ENCODE data around the gene TMEM92.

TMEM92 gene

DNA sequence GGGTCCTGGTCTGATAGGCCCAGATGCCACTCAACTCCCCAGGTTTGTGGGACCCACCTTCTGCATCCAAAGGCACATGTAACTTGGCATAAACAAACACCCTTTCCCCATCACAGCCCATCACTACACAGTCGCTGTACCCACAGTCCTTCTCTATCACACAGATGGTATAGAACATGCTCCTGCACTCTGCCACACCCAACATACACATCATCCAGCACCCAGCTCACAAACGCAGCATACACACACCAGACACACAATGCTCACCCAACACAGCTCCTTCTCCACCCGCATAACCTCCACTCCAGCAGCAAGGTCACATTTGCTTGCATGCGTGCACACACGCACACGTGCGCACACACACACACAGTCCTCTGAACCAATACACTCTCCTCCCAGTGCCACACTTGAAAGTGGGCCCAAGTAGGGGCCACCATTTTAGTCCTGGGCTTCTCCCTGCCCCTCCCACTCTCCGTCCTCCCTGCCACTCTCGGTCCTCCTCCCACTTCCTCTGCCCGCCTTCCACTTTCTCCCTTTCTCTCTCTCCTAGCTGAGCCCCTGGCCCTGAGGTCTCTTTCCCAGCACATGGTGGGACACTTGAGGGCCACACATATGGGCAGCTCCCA, 8.5 kb upstream of the TMEM92 start:
- DNase-seq (ENCODE audit: extremely low spot score): no peak
- TF ChIP-seq, protein P1, sequence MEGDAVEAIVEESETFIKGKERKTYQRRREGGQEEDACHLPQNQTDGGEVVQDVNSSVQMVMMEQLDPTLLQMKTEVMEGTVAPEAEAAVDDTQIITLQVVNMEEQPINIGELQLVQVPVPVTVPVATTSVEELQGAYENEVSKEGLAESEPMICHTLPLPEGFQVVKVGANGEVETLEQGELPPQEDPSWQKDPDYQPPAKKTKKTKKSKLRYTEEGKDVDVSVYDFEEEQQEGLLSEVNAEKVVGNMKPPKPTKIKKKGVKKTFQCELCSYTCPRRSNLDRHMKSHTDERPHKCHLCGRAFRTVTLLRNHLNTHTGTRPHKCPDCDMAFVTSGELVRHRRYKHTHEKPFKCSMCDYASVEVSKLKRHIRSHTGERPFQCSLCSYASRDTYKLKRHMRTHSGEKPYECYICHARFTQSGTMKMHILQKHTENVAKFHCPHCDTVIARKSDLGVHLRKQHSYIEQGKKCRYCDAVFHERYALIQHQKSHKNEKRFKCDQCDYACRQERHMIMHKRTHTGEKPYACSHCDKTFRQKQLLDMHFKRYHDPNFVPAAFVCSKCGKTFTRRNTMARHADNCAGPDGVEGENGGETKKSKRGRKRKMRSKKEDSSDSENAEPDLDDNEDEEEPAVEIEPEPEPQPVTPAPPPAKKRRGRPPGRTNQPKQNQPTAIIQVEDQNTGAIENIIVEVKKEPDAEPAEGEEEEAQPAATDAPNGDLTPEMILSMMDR (IDR thresholded peaks at IDR 0.05; ENCODE audit: control extremely low read depth, extremely low read depth, low read depth, missing control alignments): no peak
- ChIA-PET CTCF (interaction anchor here (1.3 to 6.8 kb wide), 4 partner anchors 9 to 96 kb away, joined by 4 to 91 read pairs (median 5); partner anchors contain the start of genes COL1A1 and TMEM92), POLR2A (no interaction called here)

DNA sequence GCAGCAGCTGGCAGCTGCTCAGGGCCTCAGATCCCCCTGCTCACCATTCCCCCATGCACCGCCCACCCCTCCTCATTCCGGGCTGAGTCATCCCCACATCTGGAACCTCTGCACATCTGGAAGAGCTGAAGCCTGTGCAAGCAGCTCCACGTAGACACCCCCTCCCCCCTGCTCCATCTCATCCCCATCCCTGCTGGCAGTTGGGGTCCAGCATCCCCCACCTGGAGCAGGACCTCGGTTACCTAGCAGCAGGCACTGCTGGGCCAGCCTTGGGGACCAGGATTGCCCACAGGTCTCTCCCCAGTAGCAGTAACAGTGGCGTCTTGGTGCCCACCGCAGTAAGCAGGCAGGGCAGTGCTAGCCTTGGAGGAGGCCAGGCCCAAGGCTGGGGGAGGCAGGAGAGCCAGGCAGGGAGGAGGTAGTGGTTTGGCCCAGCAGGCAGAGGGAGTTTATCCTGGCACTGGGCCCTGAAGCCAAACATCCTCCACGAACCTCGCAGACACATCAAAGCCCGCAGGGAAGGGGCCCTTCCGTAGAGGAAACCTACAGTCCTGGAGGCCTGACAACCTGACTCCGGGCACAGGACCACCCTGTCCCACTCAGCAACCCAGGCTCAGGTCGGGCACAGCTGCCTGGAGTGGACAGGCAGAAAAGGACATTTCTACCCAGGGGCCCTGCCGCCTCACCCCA, 7.7 kb upstream of the TMEM92 start:
- no peak for DNase-seq (ENCODE audit: extremely low spot score)
- POLR2A ChIA-PET: no interaction called here
- TF ChIP-seq, protein P1 (IDR thresholded peaks at IDR 0.05; ENCODE audit: control extremely low read depth, extremely low read depth, low read depth, missing control alignments): no peak
- CTCF ChIA-PET: interaction anchor here (1.3 to 6.8 kb wide), 6 partner anchors 8 to 97 kb away, joined by 4 to 91 read pairs (median 6); partner anchors contain the start of genes COL1A1 and TMEM92

DNA sequence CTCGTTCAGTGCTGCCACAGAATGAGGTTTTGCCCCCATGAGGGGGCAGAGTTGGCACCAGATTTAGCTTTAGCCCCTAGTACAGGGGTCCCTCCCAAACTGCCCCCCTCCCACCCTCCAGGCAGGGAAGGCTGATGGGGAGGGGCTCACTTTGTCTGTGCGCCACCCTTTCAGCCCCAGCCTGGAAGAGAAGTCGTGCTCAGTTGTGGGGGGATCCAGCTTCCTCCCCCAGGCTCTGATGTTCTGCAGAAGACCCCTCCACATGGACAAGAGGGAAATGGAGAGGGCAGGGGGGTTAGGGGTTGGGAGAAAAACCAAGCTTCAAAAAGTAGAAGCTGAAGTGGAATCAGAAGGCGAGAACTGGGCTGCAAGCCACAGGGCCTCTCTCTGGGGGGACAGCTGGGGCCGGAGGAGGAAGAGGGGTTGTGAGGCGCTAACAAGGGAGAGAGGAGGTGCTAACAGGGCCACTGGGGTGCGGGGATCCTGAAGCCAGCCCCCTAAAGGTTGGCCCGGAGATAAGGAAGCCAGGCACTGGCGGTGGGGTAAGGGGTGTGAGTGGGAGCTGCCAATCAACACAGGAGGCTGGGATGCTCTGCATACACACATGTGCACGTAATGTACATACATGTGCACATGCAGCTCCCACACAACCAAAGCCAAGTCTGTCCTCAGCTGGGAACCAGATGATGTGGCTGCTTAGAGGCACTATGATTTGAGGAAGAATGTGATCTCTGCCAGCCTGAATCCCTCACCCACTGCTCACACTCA, 7.0 kb upstream of the TMEM92 start:
- CTCF ChIA-PET: interaction anchor here (0.7 to 6.8 kb wide), 8 partner anchors 27 to 180 kb away, joined by 3 to 91 read pairs (median 6); partner anchors contain the start of gene COL1A1
- TF ChIP-seq, protein P1 (IDR thresholded peaks at IDR 0.05; ENCODE audit: control extremely low read depth, extremely low read depth, low read depth, missing control alignments): no peak
- POLR2A ChIA-PET: no interaction called here

DNA sequence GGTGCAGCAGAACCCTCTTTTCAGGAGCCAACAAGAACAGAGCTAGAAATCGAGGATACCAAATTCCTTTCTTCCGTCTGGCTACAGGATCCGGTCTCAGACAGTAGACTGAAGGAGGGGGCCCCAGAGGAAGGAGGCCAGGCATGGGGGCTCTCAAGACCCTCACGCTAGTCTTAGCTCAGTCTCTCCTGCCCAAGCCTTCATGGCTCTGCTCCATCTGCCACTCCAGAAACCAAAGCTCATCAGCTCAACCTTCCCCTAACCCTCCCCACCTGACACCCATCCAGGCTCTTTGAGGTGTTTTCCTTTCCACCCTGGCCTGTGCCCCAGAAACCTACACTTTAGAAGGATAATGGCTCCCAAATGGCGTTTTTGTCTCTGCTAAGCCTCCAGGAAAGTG, 6.2 kb upstream of the TMEM92 start:
- TF ChIP-seq, protein P1 (IDR thresholded peaks at IDR 0.05; ENCODE audit: control extremely low read depth, extremely low read depth, low read depth, missing control alignments): no peak
- CTCF ChIA-PET: interaction anchor here (0.9 to 6.8 kb wide), 8 partner anchors 27 to 181 kb away, joined by 3 to 91 read pairs (median 6); partner anchors contain the start of gene COL1A1
- POLR2A ChIA-PET: no interaction called here
- DNase-seq (ENCODE audit: extremely low spot score): no peak

More for the DNA sequence above, 7.0 kb upstream of the TMEM92 start:
- no peak for DNase-seq (ENCODE audit: extremely low spot score)

DNA sequence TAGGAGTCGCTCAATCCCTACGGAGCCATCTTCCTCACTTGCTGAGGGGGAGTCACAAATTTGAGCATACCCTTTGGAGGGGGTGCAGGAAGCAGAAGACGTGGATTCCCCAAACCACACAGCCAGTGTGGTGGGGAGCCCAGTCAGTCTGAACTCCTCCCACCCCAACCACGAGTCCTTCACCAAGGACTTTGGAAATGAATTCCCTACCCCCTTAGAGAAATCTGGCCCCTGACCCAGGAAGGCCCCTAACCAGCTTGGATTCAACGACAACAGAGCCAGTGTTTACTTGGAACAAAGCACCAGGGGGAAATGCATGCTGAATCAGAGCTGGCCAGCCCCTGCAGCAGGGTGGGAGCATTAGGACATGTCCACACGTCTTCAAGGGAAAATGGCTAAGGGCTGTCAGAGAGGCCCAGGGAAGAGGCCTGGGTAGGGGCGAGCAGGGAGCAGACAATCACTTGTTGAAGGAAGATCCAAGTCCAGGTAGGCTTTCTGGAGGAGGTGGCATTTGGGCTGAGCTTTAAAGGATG, 5.5 kb upstream of the TMEM92 start:
- CTCF ChIA-PET: interaction anchor here (0.9 to 6.8 kb wide), 9 partner anchors 26 to 561 kb away, joined by 3 to 91 read pairs (median 7); partner anchors contain the start of genes COL1A1 and SLC35B1
- no peak for DNase-seq (ENCODE audit: extremely low spot score)
- TF ChIP-seq, protein P1 (IDR thresholded peaks at IDR 0.05; ENCODE audit: control extremely low read depth, extremely low read depth, low read depth, missing control alignments): no peak
- POLR2A ChIA-PET: no interaction called here
